Astrocyte of the hippocampus (primary cell): Measurements from ENCODE around the gene SSR2.
A peak's percentile ranks its signal among the peaks of the same experiment; 100 is the strongest.

Source experiments
- DNase-seq: peaks from one replicate; pipeline ENCODE4 v3.0.0; 2011; ENCODE audit warnings: low read depth, low spot score

Gene SSR2

GRCh38 chr1:156020293-156021092 is at the start of gene SSR2:
SSR2 (minus strand) TSS chr1:156020951; CDS start chr1:156020167, 784 bp downstream.
- peak; percentile 96 for DNase-seq

GRCh38 chr1:156070548-156070947 is 49.8 kb upstream of the SSR2 start:
- no peak for DNase-seq

DNA sequence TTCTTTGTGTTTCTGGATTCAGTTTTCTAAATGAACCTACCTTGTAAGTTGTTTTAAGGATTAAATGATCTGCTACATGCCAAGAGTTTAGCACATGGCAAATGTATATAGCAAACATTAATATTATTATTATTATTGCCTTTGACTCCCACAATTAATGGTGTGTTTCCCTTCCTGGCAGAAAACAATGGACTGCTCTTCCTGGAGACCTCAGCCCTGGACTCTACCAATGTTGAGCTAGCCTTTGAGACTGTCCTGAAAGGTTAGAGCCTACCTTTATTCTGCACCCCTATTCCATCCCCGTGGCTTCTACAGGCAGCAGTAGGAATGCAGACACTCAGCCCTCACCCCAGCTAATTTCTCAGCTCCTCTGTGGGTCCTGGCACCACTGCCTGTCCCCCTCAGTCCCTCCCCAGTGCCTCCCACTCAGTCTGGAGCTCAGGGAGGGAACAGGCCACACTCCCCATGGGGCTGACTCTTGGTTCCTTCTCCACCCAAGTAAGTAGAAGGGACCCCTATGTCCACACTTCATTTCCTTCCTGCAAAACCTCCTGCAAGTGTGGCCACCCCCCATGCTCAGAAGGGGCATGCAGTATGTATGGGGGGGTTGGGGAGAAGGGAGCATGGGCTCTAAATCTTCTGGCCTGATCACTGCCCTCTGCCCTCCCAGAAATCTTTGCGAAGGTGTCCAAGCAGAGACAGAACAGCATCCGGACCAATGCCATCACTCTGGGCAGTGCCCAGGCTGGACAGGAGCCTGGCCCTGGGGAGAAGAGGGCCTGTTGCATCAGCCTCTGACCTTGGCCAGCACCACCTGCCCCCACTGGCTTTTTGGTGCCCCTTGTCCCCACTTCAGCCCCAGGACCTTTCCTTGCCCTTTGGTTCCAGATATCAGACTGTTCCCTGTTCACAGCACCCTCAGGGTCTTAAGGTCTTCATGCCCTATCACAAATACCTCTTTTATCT is 49.0 kb upstream of the SSR2 start:
- DNase-seq = no peak

DNA sequence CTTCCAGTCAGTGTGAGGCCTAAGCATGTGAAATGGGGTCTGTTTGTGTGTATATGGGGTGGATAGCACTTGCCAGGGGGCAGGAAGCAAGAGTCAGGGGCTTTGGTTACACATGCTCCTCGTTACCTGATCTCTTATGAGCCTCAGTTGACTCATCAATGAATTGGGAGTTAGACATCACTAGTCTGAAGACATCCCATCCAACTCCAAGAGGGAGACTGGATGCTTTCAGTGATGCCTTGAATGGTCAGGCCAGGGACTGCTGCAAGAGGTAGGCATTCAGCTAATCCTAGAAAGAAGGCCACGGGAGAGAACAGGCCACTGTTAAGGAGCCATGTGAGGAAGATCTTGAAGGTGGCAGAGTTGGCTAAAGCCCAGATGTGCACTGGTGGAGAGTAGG is 46.5 kb upstream of the SSR2 start:
- DNase-seq = no peak

GRCh38 chr1:156065871-156066270 is 45.1 kb upstream of the SSR2 start:
- DNase-seq = no peak

DNA sequence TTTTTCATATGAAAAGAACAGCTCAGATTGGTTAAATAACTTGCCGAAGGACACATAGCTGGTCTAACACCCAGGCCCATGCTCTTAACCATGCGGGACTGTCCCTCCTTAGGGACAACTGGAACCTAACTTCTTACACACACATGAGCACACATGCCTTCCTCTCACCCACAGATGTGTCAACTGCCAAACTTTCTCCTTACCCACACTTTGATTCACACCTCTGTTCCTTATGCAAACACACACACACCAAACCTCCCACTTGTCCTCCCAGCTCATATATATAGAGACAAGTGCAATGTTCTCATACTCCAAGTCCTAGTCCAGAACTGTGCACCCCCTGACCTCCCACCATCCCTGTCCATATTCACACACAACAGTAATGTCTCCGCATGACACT is 44.5 kb upstream of the SSR2 start:
- DNase-seq = no peak

DNA sequence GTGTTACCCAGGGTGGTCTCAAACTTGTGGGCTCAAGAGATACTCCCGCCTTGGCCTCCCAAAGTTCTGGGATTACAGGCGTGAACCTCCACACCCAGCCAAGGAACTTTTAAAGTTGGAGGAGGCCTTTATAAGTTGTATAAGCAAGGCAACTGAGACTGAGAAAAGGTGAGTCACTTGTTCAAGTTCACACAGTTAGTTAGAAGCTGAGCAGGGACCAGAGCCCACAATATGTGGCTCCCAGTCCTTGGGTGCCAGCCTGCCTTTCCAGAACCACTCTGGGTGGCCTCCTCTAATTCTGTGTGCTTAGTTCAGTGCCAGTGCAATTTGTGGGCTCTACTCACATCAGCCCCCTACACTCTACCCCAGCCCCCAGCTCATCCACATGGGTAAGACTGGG is 43.9 kb upstream of the SSR2 start:
- DNase-seq = no peak

DNA sequence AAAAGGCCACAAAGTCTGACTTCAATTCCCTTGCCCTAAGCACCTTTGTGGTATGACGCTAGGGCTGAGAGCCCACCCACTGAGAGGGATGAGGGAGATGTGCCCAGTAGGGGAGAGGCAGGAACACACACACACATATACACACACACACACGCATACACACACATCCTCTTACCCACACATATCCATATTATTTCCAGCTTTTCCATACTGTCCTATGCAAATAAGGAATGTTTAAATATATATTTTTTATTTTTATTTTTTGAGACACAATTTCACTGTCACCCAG is 43.2 kb upstream of the SSR2 start:
- no peak for DNase-seq

DNA sequence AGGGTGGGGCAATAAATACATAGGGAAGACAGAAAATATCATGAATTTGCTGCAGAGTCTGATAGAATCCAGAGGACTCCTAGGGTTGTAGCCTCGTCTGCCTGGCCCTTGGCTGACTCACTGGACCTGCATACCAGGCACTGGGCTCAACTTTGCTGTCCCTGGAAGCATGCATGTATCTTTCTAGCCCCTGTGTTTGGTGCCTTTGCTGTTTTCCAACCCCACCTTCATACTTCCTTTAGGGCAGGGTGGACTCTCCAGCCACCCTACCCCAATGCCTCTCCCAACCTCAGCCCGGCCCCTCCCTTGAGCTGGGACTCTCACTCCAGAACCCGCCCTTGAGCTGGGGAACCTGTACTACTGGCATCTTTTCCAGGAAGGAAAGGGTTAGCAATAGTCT is 41.4 kb upstream of the SSR2 start:
- DNase-seq = no peak

- no peak for DNase-seq
Observed at GRCh38 chr1:156060937-156061636, 40.3 kb upstream of the SSR2 start, which contains the start of gene RAB25. RAB25 (plus strand) TSS chr1:156061160; CDS start chr1:156061401, 241 bp downstream.

GRCh38 chr1:156056326-156056849 is 35.6 kb upstream of the SSR2 start:
- DNase-seq = no peak

DNA sequence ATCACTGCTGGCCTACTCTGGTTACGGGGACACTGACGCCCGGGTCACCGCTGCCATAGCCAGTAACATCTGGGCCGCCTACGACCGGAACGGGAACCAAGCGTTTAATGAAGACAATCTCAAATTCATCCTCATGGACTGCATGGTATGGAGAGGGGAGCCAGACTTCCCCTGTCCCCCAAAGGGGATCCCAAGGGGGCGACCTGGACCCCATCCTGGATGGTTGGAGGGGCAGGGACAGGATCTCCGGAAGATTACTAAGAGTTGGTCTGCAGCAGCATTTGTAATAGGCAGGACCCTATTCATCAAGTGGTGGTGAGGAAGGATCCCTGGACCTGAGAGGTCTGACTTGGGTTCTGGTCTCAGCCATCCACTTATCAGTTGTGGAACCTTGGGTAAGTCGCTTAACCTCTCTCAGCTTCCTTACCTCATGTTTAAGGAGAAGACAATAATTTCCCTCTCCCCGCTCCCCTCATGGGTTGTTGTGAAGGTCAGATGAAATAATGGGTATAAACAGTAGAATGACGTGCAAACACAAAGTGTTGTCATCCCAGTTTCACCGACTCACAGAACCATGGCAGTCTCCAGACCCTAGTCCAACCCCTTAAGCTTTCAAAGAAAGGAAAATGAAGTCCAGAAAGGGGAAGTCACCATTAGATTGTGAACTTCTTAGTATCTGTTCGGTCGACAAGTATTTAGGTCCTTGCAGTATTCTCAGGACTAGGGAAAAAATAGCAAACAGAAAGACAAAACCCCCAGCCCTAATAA is 34.7 kb upstream of the SSR2 start:
- no peak for DNase-seq

- peak; percentile 99 for DNase-seq
Observed at GRCh38 chr1:156054500-156055280, 33.9 kb upstream of the SSR2 start, which contains the start of gene LAMTOR2. LAMTOR2 (plus strand) TSS chr1:156054782; CDS start chr1:156054890, 108 bp downstream.

GRCh38 chr1:156053768-156054499 is 33.2 kb upstream of the SSR2 start, which contains the start of gene UBQLN4:
UBQLN4 (minus strand) TSS chr1:156053798; CDS start chr1:156053701, 97 bp downstream.
- peak; percentile 95 for DNase-seq

- peak; percentile 78 for DNase-seq
Observed at GRCh38 chr1:156052862-156053767, 32.4 kb upstream of the SSR2 start.

GRCh38 chr1:156051011-156051725 is 30.4 kb upstream of the SSR2 start:
- DNase-seq = no peak

- no peak for DNase-seq
Observed at GRCh38 chr1:156050376-156050775, 29.6 kb upstream of the SSR2 start.
